ENCODE measurements around the gene GTPBP8.

Gene GTPBP8

DNA sequence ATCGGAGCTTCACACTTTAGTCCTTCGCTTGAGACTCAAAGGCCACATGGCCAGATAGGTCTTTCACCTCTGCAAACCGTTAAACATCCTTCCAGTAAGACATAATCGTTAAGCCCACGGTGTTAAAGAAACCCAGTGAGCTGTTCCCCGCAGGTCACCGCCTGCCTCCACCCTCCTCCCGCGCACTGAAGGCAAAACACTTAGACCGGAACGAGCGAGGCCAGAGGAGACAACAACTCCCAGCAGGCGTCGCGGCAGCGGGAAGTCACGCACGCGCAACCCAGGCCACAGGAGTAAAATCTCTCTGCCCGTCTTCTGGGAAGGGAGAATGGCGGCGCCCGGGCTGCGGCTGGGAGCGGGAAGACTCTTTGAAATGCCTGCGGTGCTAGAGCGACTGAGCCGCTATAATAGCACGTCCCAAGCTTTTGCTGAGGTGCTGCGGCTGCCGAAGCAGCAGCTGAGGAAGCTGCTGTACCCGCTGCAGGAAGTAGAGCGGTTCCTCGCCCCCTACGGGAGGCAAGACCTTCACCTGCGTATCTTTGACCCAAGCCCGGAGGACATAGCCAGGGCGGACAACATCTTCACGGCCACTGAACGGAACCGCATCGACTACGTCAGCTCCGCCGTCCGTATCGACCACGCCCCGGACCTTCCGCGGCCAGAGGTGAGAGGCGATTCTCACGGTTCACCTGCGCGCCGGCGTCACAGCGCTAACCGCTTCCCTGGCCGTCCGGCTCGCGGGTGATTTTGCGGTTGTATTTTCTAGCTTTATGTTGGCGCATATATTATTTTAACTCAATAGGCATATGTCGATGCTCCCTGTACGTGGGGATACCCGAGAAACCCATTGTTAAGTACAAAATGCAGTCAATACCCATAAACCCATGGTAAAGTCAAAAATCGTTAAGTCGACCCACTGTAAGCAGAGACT lies at the start of gene GTPBP8:
TSS of gene GTPBP8 (plus strand) at position 313 of the 931 bp plus-strand sequence. CDS start at position 329, 16 bp downstream.
- DNase-seq: peak; percentile 91

DNA sequence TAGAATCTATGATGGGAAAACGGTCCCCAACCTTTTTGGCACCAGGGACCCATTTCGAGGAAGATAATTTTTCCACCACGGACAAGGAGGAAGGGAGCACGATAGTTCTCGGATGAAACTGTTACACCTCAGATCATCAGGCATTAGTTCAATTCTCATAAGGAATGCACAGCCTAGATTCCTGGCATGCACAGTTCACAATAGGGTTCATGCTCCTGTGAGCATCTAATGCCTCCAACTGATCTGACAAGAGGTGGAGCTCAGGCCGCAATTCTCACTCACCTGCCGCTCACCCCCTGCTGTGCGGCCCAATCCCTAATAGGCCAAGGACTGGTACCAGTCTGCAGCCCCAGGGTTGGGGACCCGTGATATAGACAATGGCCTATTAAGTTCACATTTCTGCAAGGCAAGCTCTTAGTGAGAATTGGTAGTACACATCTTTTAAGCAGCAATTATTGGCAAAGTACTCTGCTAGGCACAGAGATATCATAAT lies 42.4 kb upstream of the GTPBP8 start:
- DNase-seq: no peak

DNA sequence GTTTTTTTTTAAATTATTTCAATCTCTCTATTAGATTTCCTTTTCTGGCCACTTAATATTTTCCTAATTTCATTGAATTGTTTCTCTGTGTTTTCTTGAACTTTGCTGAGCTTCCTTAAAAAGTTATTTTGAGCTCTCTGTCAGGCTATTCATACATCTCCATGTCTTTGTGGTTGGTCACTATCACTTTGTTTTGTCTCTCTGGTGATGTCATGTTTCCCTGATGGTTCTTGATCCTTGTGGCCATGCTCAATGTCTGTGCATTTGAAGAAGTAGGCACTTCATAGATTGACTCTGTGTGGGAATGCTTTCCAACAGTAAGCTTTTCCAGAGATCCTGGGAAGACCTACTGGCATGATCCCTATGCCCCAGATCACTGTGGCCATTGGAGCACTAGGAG lies 34.4 kb upstream of the GTPBP8 start:
- no peak for DNase-seq

DNA sequence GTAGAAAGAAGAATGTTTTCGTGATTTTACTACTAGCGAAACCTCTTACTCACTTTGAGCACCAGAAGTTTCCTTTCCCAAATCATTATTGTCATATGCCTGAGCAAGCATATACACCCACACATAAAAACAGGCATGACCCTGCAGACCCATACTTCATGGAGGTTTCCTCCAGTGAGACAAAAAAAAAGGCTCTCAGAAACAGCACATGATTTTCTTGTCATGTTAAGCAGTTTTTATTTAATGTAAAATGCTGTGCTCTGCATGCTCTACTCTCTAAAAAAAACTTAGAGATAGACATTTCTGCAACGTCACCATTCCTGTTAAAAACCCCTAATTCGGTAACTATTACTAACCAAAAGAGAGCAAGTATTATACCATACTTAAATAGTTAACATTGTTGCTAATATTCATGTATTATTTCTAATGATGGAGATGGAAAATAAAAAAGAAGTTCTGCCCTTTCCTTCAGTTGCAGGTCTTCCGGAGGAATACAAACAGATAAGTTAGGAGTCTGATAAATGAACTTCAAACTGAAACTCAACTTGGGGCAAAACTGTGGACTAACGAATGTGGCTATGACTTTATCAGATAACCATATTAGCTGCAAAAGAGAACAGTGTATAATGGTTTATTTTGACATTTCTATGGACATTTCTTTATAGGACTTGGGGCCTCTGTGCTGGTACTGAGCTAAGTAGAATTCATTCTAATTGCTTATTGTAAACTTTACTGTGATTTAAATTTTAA lies 31.8 kb upstream of the GTPBP8 start:
- DNase-seq: no peak

DNA sequence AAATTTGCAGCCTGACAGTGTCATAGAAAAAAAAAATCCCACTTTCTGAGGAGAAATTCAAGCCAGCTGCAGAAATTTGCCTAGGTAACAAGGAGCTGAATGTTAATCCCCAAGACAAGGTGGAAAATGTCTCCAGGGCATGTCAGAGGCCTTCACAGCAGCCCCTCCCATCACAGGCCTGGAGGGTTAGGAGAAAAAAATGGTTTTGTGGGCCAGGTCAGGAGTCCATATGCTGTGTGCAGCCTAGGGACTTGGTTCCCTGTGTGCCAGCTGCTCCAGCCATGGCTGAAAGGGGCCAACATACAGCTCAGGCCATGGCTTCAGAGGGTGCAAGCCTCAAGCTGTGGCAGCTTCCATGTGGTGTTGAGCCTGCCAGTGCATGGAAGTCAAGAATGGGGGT lies 27.1 kb upstream of the GTPBP8 start:
- no peak for DNase-seq

DNA sequence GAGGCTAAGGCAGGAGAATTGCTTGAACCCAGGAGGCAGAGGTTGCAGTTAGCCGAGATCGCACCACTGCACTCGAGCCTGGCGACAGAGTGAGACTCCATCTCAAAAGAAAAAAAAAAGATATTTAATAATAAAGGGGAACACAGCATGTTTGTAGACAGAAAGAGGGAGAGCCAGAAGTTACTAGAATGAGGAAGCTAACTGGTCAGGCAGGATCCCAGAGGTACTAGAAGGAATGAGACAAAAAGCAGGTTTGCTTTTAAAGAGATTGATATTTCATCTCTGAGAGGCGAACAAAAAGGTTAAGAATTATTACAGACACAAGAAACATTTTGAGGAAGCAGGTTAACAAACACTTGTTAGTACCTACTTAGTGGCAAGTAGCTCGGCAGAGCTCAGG lies 25.1 kb upstream of the GTPBP8 start:
- DNase-seq: no peak

DNA sequence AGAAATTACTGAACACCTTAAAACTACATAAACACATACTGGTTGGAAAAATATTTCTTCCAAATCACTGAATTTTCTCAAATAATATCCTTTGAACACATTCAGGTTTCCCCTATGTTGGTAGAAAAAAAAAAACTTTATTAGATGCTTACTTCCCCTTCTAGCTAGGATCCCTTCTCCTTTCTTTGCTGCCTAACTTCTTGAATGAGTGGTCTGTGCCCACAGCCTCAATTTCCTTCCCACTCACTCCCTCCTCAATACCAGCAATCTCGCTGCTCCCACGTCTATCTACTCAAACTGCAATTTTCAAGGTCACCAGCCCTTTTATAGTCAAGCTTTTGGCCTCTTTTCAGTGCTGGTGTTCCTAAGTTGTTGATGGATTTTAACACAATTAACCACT lies 24.2 kb upstream of the GTPBP8 start:
- no peak for DNase-seq

DNA sequence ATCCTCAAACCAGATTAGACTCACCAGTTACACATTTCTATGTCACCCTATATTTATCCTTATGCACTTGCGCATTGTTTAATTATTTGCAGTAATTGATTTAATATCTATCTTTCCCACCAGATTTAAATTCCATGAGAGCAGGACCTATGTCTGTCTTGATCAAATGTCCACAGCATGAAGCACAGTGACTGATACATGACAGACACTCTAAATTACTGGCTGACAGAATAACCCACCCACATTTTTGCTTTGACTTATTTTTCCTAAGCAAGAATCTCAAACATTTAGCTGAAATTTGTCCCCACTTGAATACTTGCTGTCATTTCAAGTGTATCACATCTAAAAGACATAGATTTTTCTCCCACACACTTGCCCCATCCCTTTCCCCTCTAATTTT lies 23.4 kb upstream of the GTPBP8 start:
- no peak for DNase-seq

DNA sequence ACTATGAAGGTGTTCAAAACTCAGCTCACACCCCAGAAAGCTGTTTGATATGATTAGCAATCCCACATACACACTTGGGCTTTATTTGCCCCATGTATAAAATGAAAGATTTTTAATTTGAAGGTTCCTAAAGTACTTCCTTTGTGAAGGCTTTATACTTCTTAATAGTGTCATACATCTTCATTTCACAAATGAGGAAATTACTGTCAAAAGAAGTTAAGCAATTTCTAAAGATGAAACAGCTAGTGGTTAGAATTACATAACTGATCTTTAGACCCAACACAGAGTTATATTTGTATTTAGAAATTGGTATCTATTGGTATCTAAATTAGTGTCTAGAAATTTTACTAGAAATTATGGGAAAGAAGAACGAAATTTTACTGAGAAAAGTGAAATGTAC lies 23.0 kb upstream of the GTPBP8 start:
- no peak for DNase-seq

DNA sequence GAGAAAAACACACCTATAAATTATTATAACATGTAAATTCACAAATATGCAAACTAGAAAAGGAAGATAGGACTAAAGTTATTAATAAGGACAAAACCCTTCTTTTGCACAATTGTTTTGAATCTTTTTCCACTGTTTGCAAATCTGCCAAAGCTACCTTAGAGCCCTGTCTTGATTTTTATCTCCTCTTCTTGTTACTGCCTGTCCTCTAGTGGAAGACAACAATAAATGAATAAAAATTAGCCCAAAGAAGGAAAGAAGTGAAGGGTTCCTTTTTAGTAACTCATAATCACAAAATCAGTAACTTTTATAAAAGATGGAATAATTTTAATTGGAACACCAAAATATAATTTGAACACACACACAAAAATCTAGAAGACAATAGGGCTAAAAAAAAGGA lies 18.6 kb upstream of the GTPBP8 start:
- no peak for DNase-seq

DNA sequence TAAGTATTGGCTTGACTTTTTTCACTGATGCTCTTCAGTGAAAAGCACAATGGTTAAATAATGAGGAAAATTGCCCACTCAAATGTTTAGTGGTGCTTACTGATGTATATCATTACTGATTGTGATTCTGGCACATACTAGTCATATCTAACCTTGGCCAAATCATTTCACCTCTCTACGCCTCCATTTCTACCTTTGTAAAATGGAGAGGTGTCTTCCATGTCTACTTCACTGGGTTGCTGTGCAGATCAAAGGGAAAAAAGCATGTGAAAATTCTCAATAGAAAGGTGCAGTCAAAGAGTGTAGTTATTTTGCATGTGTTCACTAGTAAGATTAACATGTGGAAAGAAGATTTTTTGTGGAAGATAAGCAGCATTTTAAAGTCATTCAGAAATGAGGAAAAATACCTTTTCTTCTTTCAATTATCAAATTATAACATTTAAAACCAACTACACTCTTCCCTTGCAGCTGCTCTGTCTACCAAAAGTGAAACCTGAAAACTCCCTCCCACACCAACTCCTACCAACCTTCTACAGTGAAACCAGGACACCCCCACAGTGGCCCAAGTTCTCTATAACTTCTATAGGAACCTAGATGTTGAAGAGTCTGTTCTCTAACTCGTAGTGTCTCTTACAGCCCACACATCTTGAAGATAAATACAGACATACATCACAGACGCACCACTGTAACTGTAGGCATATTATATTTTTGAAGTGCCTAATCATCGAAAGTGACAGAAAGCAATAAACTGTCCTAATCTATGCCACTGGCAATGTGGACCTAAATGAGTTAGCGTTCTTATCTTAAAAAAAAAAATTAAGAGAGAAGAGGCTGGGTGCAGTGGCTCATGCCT lies 17.2 kb upstream of the GTPBP8 start:
- peak; percentile 55 for DNase-seq

DNA sequence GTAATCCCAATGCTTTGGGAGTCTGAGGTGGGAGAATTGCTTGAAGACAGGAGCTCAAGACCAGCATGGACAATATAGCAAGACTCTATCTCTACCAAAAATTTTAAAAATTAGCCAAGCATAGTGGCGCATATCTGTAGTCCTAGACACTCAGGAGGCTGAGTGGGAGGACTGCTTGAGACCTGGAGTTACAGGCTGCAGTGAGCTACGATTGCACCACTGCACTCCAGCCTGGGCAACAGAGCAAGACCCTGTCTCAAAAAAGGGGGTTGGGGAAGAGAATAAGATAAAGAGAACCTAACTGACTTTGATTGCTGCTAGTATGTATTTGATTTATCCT lies 16.6 kb upstream of the GTPBP8 start:
- peak; percentile 24 for DNase-seq

DNA sequence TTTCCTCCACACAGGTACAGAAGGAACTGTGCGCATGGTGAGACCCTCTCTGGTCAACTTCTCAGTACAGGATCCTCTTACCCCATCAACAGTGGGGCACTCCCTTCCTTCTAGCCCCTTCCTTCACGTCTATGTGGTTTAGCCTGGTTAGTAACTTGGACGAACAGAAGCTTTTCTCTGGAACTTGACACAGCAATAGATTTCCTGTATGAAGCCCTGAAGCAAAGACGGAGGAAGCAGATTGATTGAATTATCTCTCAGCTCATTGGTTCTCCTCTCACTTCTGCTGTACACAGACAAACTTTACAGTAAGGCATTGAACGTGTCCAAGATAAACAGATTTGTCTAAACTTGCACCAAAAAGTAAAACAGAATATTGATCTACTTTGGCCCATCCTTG lies 15.9 kb upstream of the GTPBP8 start, which contains the start of gene CD200R1:
TSS of gene CD200R1 (minus strand) at position 210 of the 400 bp plus-strand sequence. CDS start 246 bp downstream, outside the sequence.
- DNase-seq: no peak

DNA sequence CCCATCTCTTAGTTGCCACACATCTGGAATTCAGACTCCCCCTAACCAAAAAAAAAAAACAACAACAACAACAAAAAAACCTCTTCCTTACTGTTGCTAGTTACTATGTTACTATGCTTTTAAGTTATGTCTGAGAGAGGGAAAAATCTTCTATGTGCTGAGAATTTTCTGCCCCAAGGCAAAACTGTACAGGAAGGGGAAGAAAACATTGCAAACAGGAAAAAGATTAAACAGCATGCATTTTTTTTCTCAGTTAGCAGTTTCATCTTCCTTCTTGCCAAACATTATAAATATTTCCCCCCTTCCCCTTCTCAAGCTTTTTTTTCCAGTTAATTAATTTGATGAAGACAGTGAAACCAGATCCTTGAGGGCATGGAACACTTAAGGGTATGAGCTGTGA lies 14.8 kb upstream of the GTPBP8 start:
- no peak for DNase-seq

DNA sequence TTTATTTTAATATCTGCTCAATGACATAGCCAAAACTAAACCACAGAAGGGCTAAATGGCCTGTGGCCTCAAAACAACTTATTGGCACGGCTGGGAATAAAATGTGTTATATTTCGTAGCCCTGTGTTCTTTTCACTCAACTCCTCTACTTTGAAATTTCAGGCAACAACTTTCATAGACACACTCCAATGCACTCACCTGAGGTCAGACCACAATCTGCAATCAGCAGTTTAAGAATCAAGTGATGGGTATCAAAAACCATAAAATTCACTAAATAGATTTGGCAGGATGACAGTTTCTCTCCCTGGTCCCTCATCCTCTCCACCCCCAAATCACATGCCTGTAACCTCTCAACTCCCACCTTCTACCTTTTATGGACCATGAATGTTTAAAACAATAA lies 13.8 kb upstream of the GTPBP8 start:
- no peak for DNase-seq

DNA sequence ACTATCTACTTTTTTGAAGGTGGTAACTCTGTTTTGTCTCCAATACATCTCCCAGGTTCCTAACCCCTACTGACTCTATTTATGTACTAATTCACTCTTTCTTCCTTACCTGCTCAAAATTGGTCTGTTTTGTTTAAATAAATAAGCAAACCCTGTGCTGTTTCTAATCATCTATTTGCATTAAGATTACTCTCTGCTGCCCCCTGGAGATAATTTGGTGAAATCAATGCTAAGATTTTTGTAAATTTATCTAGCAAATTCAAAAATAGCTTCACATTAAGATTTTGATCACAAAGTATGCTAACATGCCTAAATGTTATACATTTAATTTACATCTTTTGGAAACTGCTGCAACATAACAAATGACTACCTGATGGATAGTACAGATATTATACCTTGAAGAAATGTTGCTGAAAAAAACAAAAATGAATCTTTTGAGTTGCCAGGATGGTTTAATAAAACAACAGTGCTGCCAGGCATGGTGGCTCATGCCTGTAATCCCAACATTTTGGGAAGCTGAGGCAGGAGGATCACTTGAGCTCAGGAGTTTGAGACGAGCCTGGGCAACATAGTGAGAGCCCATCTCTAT lies 11.4 kb upstream of the GTPBP8 start:
- DNase-seq: peak; percentile 42

DNA sequence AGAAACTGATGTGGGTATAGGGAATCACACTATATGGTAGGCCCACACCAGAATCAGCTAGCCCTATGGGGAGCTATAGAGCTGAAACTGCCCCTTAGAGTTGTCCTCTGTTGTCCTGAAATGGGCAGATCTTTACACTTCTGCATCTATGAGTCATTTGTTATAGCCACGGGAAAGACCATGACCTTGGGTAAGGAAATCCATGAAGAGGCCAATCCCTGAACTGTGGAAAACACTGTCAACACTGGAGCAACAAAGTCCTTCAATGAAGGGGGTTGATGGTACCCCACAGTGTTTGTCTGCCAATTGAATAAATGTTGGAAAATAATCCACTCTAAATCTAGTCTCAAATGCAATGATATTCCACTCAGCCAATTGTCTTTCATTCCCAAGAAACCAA lies 10.7 kb upstream of the GTPBP8 start:
- no peak for DNase-seq

DNA sequence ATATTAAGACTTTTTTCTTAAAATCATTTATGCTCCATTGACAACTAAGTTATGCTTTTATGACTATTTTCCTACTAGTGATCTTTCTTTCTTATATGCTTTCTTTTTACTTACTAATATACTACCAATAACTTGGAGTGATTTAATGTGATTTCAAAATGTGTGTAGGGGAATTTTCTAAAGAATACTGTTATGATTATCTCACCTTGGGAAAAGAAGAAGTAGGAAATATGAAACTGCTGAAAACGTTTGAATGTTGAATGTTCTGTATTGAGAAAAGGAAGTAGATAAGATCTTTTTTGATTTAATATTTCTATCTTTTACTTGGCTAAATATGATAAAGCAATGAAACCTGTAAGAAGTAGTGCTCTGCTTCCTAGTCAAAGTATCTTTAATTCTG lies 8.1 kb upstream of the GTPBP8 start:
- DNase-seq: no peak

DNA sequence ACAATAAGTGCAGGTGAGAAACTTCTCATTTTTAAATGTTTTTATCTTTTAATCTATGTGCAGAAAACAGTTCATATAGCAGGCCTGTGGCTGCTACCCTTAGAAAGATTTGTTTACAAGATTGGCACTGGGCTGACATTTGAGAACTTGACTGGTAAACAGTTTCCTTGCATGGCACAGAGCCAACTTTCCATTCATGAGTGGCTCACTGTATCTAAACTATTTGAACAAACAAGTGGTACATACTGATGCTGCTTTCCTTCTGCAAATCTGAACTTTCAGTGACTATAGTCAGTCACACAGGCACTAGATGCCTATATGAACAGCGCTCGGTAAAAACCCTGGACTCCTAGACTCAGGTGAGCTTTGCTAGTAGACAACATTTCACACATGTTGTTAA lies 6.3 kb upstream of the GTPBP8 start:
- DNase-seq: peak; percentile 70

DNA sequence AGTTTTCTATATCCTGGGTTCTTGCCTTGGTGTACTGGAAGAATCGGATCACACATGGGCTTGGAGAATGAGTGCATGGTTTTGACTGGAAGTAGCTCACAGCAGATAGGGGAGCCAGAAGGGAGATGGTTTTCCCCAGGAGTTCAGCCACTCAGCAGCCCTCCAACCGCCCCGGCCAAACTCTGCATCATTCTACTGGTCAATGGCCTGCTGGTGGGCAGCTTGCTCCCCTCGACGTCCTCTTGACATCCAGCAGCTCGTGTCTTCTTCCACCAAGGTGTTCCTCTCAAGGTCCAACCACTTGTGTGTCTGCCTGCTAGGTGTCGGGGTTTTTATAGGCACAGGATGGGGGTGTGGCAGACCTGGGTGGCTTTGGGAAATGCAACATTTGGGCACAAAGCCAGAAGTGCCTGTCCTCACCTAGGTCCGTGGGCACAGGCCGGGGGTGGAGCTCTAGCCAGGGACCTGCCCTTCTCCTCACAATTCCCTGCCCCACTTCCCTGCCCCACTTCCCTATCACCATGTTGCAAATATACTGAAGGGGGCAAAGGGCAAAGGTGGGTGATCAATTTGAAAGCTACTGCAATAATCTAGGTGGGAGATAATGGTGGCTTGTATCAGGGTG lies 3.0 kb upstream of the GTPBP8 start:
- DNase-seq: no peak

DNA sequence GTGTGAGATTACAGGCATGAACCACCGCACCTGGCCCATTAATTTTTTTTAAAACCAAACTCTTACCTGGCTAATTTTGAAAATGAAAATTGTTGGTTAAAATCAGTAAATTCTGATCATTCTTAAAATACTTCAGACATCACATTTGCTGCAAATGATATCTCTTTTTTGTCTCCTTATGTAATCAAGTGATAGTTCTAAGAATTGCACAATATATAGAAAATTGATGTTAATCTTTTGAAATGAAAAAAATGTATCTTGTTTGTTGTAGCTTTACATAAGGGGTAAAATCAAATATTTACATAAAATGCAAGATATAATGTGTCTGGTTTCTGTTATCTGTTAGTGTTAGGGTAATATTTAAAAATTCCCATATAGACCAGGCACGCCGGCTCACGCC lies 5.0 kb downstream of the GTPBP8 start:
- DNase-seq: no peak

DNA sequence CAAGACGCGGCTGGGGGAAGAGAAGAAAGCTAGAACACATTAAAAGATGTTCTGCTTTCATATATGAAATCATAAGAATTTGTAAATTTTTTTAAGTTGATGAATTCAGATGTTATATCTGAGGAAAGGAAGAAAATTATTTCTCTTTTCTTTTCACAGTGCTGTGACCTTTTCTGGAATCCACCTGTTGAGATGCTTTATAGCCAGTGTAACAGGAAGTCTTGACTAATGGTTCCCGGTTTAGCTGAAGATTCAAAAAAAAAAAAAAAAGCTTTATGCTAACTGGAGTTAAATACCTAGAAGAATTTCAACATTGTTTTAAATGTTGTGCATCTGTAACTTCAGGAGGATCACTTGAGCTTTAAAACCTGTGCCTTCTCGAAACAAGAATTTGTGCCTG lies 9.9 kb downstream of the GTPBP8 start:
- DNase-seq: no peak

Data from CD4-positive, alpha-beta T cell treated with Interleukin-6 for 4 hours (primary cell).